K562 (cell line): ENCODE data around the gene SLFNL1. TPM values are rescaled to one million over a fixed set of nuclear protein-coding genes. Genes with fewer than 3 reads are reported as not detected.

Experiments used
- ATF3 ChIP-seq, 2 experiments: fragments of 450-650 bp in 1 of 2; sonication (generic) in 1 of 2; formaldehyde crosslinking in 1 of 2; IDR thresholded peaks in 1 of 2; conservative IDR thresholded peaks in 1 of 2; 2 replicates each; pipeline versions ENCODE4 v1.6.1 to v1.8.1; 2016 to 2023; ENCODE audit warnings: mild to moderate bottlenecking in 2 of 2, moderate library complexity in 2 of 2, inconsistent platforms in 1 of 2, missing genetic modification reagents in 1 of 2
- BRF1 ChIP-seq: IDR thresholded peaks from 3 replicates; pipeline ENCODE4 v1.6.1; 2011; ENCODE audit warnings: borderline replicate concordance, mild to moderate bottlenecking; ENCODE audit not compliant: insufficient read length; ENCODE audit errors: extremely low read depth
- GABPB1 ChIP-seq: sonication (generic); formaldehyde crosslinking; IDR thresholded peaks from 2 replicates; pipeline ENCODE4 v1.8.0; 2022; ENCODE audit warnings: mild to moderate bottlenecking, missing genetic modification reagents
- HCFC1 ChIP-seq: IDR thresholded peaks from 2 replicates; pipeline ENCODE4 v1.6.1; 2012; ENCODE audit warnings: low read depth, low read length, improper control_type of control experiment
- HMG20A ChIP-seq: fragments of 450-650 bp; formaldehyde crosslinking; conservative IDR thresholded peaks from 2 replicates; pipeline ENCODE4 v1.4.0; 2020; ENCODE audit warnings: mild to moderate bottlenecking, mixed read lengths
- HNRNPK ChIP-seq: fragments of 200-400 bp; formaldehyde crosslinking; IDR thresholded peaks from one replicate; pipeline ENCODE4 v1.6.1; 2018; ENCODE audit warnings: mild to moderate bottlenecking, low read depth, low read length; ENCODE audit not compliant: poor library complexity, severe bottlenecking
- HNRNPL ChIP-seq: fragments of 200-400 bp; formaldehyde crosslinking; IDR thresholded peaks from 2 replicates; pipeline ENCODE4 v1.6.1; 2017; ENCODE audit warnings: low read depth, mild to moderate bottlenecking, low read length
- ID3 ChIP-seq, 2 experiments: fragments of 250-450 bp in 1 of 2; fragments of 450-650 bp in 1 of 2; sonication (Bioruptor Pico) in 1 of 2; IDR thresholded peaks; 2 replicates each; pipeline versions ENCODE4 v1.6.1 to v1.8.0; 2016 to 2021; ENCODE audit warnings: mild to moderate bottlenecking in 2 of 2, moderate library complexity in 2 of 2, missing compliant biosample characterization in 1 of 2, missing genetic modification characterization in 1 of 2
- KAT2B ChIP-seq: IDR thresholded peaks from one replicate; pipeline ENCODE4 v1.6.1; 2012; ENCODE audit warnings: low read depth, mild to moderate bottlenecking, control low read depth, inconsistent platforms, low read length, moderate library complexity
- MCM3 ChIP-seq: fragments of 450-650 bp; IDR thresholded peaks from 2 replicates; pipeline ENCODE4 v1.6.1; 2016
- PHF21A ChIP-seq: fragments of 450-650 bp; IDR thresholded peaks from 2 replicates; pipeline ENCODE4 v1.6.1; 2017; ENCODE audit warnings: low read depth, borderline replicate concordance
- PYGO2 ChIP-seq: fragments of 450-650 bp; IDR thresholded peaks from 2 replicates; pipeline ENCODE4 v1.6.1; 2016; ENCODE audit warnings: mild to moderate bottlenecking, missing genetic modification characterization, moderate library complexity, missing compliant biosample characterization
- TARDBP ChIP-seq: fragments of 450-650 bp; IDR thresholded peaks from 2 replicates; pipeline ENCODE4 v1.6.1; 2016
- TEAD2 ChIP-seq: fragments of 450-650 bp; IDR thresholded peaks from 2 replicates; pipeline ENCODE4 v1.6.1; 2016; ENCODE audit warnings: missing genetic modification characterization, control low read depth, missing compliant biosample characterization
- THRB ChIP-seq: fragments of 450-650 bp; formaldehyde crosslinking; conservative IDR thresholded peaks from 2 replicates; pipeline ENCODE4 v1.4.0; 2022; ENCODE audit warnings: mild to moderate bottlenecking, missing genetic modification characterization
- ZBTB11 ChIP-seq, 3 experiments: fragments of 200-800 bp in 1 of 3; fragments of 250-450 bp in 1 of 3; fragments of 450-650 bp in 1 of 3; sonication (Bioruptor Pico) in 1 of 3; sonication (Bioruptor generic) in 1 of 3; formaldehyde crosslinking in 1 of 3; IDR thresholded peaks; 2 replicates each; pipeline versions ENCODE4 v1.6.1 to v1.8.0; 2016 to 2022; ENCODE audit warnings: mild to moderate bottlenecking in 2 of 3, missing genetic modification characterization in 2 of 3, missing compliant biosample characterization in 1 of 3, moderate library complexity in 1 of 3
- ZFX ChIP-seq: sonication (generic); formaldehyde crosslinking; IDR thresholded peaks from 2 replicates; pipeline ENCODE4 v1.8.0; 2022; ENCODE audit warnings: mild to moderate bottlenecking, missing genetic modification reagents, moderate library complexity
- ZNF277 ChIP-seq: fragments of 250-450 bp; sonication (Bioruptor Pico); IDR thresholded peaks from 2 replicates; pipeline ENCODE4 v1.8.0; 2022; ENCODE audit warnings: inconsistent platforms, mild to moderate bottlenecking, moderate library complexity, borderline replicate concordance
- ZNF551 ChIP-seq: fragments of 250-450 bp; sonication (Bioruptor Pico); IDR thresholded peaks from 2 replicates; pipeline ENCODE4 v1.5.0; 2021; ENCODE audit warnings: mild to moderate bottlenecking, moderate library complexity
- ZNF766 ChIP-seq: fragments of 200-800 bp; sonication (Bioruptor generic); conservative IDR thresholded peaks from 2 replicates; pipeline ENCODE4 v1.6.1; 2016; ENCODE audit warnings: missing genetic modification characterization, missing compliant biosample characterization
- polyA plus RNA-seq, 8 experiments: library from polyadenylated mRNA; depleted of rRNA in 4 of 8; stranded (reverse) in 5 of 8; unstranded in 3 of 8; fragments of >200 nt; fragmentation: Nextera tagmentation in 2 of 8; fragmentation: Illumina TruSeq in 1 of 8; extraction: Ambion mirVana in 2 of 8; extraction: Trizol in 1 of 8; gene quantifications; 2 replicates each; pipeline versions ENCODE4 v1.2.1 to v1.2.3, GENCODE V29; 2011 to 2014; ENCODE audit warnings: inconsistent platforms in 1 of 8, missing spikeins in 1 of 8
- total RNA-seq, 7 experiments: library from RNA; depleted of rRNA in 6 of 7; stranded (reverse); fragments of >200 nt in 6 of 7; fragmentation: Illumina TruSeq in 2 of 7; extraction: Trizol in 2 of 7; gene quantifications; 2 replicates each; pipeline versions ENCODE4 v1.2.1 to v1.2.3, GENCODE V29; 2011 to 2021; ENCODE audit warnings: low replicate concordance in 1 of 7

The SLFNL1 gene
- total and polyA plus RNA-seq, 9 of the 15 experiments (the other 6 are each of a cell fraction or from before 2014, with no cell fraction given) = 0.05 to 0.14 (median 0.06) TPM; not detected in 5

GRCh38 chr1:40974945-40975344 lies 46.6 kb downstream of the SLFNL1 start (continued):
- no peak for TF ChIP-seq ZBTB11 (CRISPR knock-in tag; IDR thresholded peaks at IDR 0.05)
- no peak for TF ChIP-seq HCFC1
- no peak for TF ChIP-seq ID3 (CRISPR knock-in tag; IDR thresholded peaks at IDR 0.05)
- peak; percentile 70 for TF ChIP-seq ID3 (tag; IDR thresholded peaks at IDR 0.05)
- peak; percentile 88 for TF ChIP-seq TARDBP
- TF ChIP-seq MCM3 = no peak
- TF ChIP-seq THRB (CRISPR knock-in tag) = 0 out of 2 replicates have a peak, but pooled peaks have one; percentile 32
- no peak for TF ChIP-seq ZNF551 (CRISPR knock-in tag)
- TF ChIP-seq PYGO2 = peak; percentile 90
- no peak for TF ChIP-seq PHF21A
- TF ChIP-seq BRF1 = no peak
- TF ChIP-seq ZFX = no peak
- TF ChIP-seq KAT2B = no peak
- TF ChIP-seq ZNF277 (CRISPR knock-in tag) = no peak
- no peak for TF ChIP-seq TEAD2
- no peak for TF ChIP-seq HNRNPK
- TF ChIP-seq ATF3 (IDR thresholded peaks at IDR 0.05) = peak; percentile 72; the same call in 1 of the 2 replicates
- no peak for TF ChIP-seq ATF3 (CRISPR knock-in tag; conservative IDR thresholded peaks at IDR 0.05)
- peak; percentile 11; the same call in 1 of the 2 replicates for TF ChIP-seq GABPB1 (CRISPR knock-in tag)
- peak; percentile 98 for TF ChIP-seq HMG20A (CRISPR knock-in tag)
- TF ChIP-seq ZNF766 = peak; percentile 94
- no peak for TF ChIP-seq HNRNPL
